AG04450 (cell line): ENCODE measurements around the gene PDE4D. TPM values are rescaled to one million over a fixed set of nuclear protein-coding genes. Genes with fewer than 3 reads are reported as not detected.
"Not testable (repeated sequence)": the region's sequence is repeated elsewhere in the genome, so short reads cannot be mapped to it uniquely, and the experiment has no call there.

Experiments
- CTCF ChIA-PET: fragments of 300-600, 350-600 bp; formaldehyde crosslinking; extraction: SDS; loops from one replicate; lab custom pipeline; 2022; ENCODE audit warnings: antibody characterized with exemption, inconsistent platforms; lab: Charles Lee
- POLR2A ChIA-PET: fragments of 350-600 bp; formaldehyde crosslinking; extraction: SDS; loops from one replicate; lab custom pipeline; 2021; ENCODE audit warnings: antibody characterized with exemption, inconsistent platforms; lab: Yijun Ruan, JAX
- DNase-seq: peaks from one replicate; pipeline ENCODE4 v3.0.0-alpha.2; 2011; ENCODE audit warnings: low read depth, low spot score
- H3K27ac ChIP-seq: one replicate; pipeline ENCODE4 v1.5.1; 2012; ENCODE audit warnings: low read depth, low read length, control low read depth
- H3K27me3 ChIP-seq: one replicate; pipeline ENCODE4 v1.6.0; 2012; ENCODE audit warnings: low read length; ENCODE audit not compliant: control insufficient read depth, insufficient read depth
- H3K4me3 ChIP-seq: 2 replicates; pipeline ENCODE4 v1.5.1; 2011; ENCODE audit warnings: mild to moderate bottlenecking, low read depth, low read length, control low read depth
- H3K9me3 ChIP-seq: 2 replicates; pipeline ENCODE4 v1.5.1; 2012; ENCODE audit warnings: low read length; ENCODE audit not compliant: control insufficient read depth, insufficient read depth
- CTCF ChIP-seq: IDR thresholded peaks from 2 replicates; pipeline ENCODE4 v1.5.1; 2011; ENCODE audit warnings: low read depth, low read length, control low read depth, inconsistent platforms
- polyA plus RNA-seq: library from polyadenylated mRNA; depleted of rRNA; stranded (reverse); fragments of >200 nt; gene quantifications from 2 replicates; pipeline ENCODE4 v1.2.3, GENCODE V29; 2011

The PDE4D gene
- polyA plus RNA-seq, 1 experiment: 12.0 TPM

- no peak overlapping the region for H3K27ac ChIP-seq
- no peak for TF ChIP-seq CTCF
- H3K27me3 ChIP-seq: no peaks in the 10 kb centered on the region
- no peaks in the 10 kb centered on the region for H3K9me3 ChIP-seq
- DNase-seq: no peak
- ChIA-PET POLR2A (no interaction called here), CTCF (interaction anchor here (1.5 to 3.2 kb wide), 2 partner anchors 27 to 113 kb away, joined by 3 to 11 read pairs; no protein-coding TSS in a partner anchor)
- no peak overlapping the region for H3K4me3 ChIP-seq
These were observed 832.1 kb downstream of the PDE4D start for GRCh38 chr5:59061377-59061776.

GRCh38 chr5:59058969-59059687, 834.4 kb downstream of the PDE4D start:
- no peak for TF ChIP-seq CTCF
- ChIA-PET CTCF (interaction anchor here (0.8 to 1.4 kb wide), 2 partner anchors 115 to 129 kb away, joined by 3 to 8 read pairs; no protein-coding TSS in a partner anchor), POLR2A (no interaction called here)
- Histone ChIP-seq H3K9me3 (no peaks in the 10 kb centered on the region), H3K27ac (no peak overlapping the region), H3K27me3 (no peaks in the 10 kb centered on the region), H3K4me3 (no peak overlapping the region)
- DNase-seq: no peak

GRCh38 chr5:59058237-59058636, 835.3 kb downstream of the PDE4D start:
- ChIA-PET CTCF (interaction anchor here (1.4 kb wide), 1 partner anchor 116 kb away, joined by 8 read pairs; no protein-coding TSS in a partner anchor), POLR2A (no interaction called here)
- DNase-seq: no peak
- Histone ChIP-seq H3K27me3 (no peaks in the 10 kb centered on the region), H3K27ac (no peak overlapping the region), H3K9me3 (no peaks in the 10 kb centered on the region), H3K4me3 (no peak overlapping the region)
- no peak for TF ChIP-seq CTCF

- CTCF ChIA-PET: interaction anchor here (1.2 kb wide), 1 partner anchor 170 kb away, joined by 4 read pairs; no protein-coding TSS in a partner anchor
- POLR2A ChIA-PET, DNase-seq, H3K27ac ChIP-seq, H3K4me3 ChIP-seq, H3K9me3 ChIP-seq, H3K27me3 ChIP-seq: not testable (repeated sequence)
These were observed 836.9 kb downstream of the PDE4D start for GRCh38 chr5:59056599-59056998.

- no peak for TF ChIP-seq CTCF
- DNase-seq: no peak
- H3K4me3 ChIP-seq: no peak overlapping the region
- H3K9me3 ChIP-seq: no peaks in the 10 kb centered on the region
- no peaks in the 10 kb centered on the region for H3K27me3 ChIP-seq
- H3K27ac ChIP-seq: no peak overlapping the region
- ChIA-PET CTCF (interaction anchor here (1.2 kb wide), 1 partner anchor 170 kb away, joined by 4 read pairs; no protein-coding TSS in a partner anchor), POLR2A (no interaction called here)
These were observed 837.6 kb downstream of the PDE4D start for GRCh38 chr5:59055745-59056448.
